ENCODE results near the gene LRRC14B.
A peak's percentile ranks its signal among the peaks of the same experiment; 100 is the strongest.
"Not testable (repeated sequence)": the region's sequence is repeated elsewhere in the genome, so short reads cannot be mapped to it uniquely, and the experiment has no call there.

Gene LRRC14B

DNA sequence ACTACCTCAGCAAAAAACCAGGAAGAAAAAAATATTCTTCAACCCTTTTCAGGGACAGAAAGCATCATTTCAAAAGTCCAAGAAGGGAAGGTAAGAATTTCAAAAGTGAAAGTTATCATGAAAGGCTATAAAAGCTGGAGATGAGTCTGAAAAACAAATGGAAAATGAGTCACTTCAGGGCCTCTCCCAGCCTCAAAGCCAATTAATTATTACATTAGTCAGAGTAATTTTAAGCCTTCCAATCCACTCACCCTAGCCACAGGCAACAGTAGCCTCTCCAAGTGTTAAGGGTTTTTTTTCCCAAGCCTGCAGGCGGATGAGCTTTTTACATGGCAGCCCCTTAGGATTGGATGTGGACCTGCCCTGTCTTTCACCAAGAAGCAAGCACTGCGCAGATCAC, 24.0 kb downstream of the LRRC14B start:
- not testable (repeated sequence) for DNase-seq

DNA sequence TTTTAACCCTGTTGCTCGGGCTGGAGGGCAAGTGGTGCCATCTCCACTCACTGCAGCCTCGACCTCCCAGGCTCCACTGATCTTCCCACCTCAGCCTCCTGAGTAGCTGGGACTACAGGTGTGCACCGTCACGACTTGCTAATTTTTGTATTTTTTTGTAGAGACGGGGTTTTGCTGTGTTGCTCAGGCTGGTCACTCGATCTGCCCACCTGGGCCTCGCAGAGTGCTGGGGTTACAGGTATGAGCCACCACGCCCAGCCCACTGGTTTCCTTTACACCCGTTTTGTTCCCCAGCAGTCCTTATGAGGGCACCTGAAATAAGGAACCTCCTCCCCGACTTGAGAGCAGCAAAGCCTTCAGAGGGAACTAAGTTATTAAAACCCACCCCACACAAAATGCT, 24.8 kb downstream of the LRRC14B start:
- not testable (repeated sequence) for DNase-seq

DNA sequence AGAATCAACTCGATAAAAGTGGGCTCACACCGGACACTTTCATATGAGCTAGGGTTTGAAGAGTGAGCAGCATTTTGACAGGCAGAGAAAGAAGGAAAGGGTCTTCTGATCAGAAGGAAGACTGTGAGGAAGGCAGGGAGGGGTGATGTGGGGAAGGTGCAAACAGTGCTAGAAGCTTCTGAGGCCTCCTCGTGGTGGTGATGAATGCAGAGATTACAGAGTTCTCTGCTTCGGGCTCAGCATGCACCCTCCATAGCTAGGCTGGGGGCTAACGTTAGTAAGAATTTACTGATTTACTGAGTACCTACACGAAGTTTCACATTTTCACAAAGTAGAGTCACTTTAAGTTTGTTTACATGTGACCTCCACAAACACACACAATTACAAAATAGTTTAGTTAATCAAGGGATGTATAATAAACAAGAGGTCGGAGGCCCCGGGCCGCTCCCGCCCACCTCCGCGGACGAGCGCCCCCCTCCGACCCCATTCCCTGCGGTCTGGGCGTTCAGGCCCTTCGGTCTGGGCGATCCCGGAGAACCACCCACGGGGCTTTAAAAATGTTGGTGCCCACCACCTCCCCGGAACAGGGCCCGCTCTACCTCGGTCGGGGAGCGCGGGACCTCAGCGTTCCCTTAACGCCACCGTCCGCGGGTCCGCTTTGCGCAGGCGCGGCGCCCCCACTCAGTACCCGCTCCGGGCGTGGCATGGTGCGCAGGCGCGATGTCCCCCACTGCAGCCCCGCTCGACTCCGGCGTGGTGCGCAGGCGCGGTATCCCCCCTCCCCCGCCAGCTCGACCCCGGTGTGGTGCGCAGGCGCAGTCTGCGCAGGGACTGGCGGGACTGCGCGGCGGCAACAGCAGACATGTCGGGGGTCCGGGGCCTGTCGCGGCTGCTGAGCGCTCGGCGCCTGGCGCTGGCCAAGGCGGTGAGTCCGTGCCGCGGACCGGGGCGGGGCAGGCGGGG, 26.5 kb downstream of the LRRC14B start, which contains the start of the genes CCDC127 and SDHA:
CCDC127 (minus strand) TSS at position 660 of the 963 bp plus-strand sequence. CDS start 1,304 bp downstream, outside the sequence.
SDHA (plus strand) TSS at position 827 of the 963 bp plus-strand sequence; CDS start at position 863, 36 bp downstream.
- DNase-seq, result peak; percentile 97

DNA sequence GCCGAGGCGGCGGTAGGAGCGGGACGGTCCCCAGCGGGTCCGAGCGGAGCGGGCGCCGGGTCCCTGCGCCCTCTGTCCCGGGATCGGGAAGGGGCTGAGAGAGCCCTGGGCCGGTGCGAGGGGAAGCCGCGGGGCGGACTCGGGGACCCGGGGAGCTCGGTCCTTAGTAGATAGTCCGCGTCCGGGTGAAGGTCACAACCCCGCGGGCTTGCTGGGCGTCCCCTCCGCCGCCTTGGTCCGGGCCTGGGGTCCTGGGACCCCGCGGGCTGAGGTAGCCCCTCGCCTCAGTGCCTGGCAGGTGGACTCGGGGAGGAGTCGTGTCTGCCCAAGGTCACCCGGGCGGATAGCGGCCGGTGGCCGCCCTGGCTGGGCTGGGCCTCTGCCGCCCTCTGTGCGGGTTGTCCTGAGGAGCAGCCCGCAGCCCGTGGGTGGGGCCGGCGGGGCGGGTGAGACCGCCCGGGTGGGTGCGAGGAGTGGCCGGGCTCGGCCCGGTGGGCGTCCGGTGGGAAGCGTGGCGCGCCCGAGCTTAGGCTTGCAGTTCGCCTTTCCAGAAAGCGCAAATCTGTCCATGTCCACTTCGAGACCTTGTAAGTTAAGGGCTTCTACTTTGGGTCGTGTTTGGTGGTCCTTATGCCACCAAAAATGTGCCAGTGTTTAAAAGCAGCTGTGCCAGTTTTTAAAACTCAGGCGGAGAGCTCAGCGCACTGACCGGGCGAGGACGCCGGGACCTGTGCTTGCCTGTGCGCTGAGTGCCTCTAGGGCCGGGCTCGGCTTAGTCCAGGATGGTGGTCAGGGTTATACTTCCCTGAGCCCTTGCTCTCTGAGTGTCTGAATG, 27.4 kb downstream of the LRRC14B start:
- DNase-seq, result peak; percentile 15 to 16

DNA sequence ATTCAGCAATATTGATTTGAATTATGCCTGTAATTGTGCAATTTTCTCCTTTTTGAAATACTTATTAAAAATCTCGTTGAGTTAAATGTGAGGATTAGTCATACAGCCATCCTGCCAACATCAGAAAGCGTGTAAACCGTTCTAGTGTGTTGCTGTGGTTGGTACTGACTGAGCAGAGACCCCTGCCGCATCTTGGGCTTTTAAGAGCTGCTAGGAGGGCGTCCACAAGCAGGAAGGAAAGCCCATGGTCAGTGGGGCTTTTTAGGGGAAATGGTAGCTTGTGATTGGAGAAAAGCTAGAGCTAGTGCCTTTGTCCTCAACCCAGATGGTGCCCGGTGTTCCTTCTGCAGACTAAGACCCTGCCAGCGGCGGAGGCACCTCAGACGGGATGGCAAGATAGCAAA, 28.2 kb downstream of the LRRC14B start:
- peak; percentile 20 to 39 for DNase-seq

DNA sequence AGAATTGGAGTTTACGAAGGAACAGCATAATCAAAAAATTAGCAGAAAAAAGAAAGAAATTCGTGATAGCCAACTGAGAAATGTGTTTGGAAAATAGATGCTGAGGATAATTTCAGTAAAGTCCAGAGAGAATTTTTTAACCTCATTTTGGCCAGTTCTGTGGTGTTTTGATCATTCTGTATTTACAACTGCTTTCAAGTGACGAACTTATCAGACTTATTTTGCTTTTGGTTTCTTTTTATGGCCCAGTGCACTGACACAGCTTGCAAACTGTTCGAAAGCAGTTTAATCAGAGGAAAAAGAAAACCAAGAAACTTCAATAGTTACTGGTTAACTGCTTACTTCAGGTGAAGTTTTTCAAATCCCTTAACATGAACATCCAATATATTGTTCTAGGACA, 28.7 kb downstream of the LRRC14B start:
- peak in 1 of 2 donors; percentile 58 for DNase-seq

DNA sequence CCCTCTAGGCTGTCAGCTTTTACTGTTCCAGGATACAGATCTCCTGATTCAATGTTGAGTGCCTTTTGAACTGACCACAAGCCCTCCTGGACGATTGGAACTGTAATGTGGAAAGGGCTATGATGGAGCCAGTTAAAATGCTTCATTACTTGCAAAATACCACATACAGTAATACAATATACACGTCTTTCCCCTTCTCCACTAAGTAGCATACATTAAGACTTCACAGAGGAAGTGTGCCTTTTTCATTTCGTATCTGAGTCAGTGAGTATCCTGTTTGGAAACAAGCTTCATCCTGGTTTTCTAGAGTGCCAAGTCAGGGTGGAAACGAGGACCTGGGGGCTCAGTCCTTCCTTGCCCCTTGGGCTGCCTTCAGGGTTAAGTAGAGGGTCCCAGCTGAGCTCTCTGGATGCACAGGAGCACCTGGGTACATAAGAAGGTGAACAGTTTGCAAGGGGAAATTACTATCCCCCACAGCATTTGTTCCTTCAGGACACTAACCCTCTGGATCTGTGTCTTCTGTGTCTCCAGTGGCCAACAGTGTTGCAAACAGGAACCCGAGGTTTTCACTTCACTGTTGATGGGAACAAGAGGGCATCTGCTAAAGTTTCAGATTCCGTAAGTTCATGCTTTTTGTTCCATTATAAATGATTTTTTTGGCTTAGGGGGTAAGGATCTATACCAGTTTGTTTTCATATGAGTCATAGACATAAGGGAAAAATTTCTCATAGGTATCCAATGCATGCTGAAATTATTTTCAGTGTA, 31.8 kb downstream of the LRRC14B start:
- DNase-seq, result not testable (repeated sequence)

DNA sequence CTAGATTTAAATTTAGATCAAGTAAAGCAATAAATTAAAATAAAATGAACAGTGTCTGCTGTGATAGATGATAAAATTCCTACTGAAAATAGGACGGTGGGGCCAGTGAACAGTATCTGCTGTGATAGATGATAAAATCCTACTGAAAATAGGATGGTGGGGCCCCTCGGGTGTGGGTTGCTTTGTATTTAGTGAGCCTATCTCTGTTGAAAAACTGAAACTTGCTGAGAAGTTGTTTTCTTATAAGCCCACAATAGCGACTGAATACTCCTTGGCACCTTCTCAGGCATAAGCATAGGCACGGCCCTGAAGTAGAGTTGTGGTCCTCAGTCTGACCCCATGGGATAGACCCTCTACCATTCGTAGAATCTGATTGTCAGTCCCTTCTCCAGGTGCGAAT, 32.5 kb downstream of the LRRC14B start:
- no peak for DNase-seq

DNA sequence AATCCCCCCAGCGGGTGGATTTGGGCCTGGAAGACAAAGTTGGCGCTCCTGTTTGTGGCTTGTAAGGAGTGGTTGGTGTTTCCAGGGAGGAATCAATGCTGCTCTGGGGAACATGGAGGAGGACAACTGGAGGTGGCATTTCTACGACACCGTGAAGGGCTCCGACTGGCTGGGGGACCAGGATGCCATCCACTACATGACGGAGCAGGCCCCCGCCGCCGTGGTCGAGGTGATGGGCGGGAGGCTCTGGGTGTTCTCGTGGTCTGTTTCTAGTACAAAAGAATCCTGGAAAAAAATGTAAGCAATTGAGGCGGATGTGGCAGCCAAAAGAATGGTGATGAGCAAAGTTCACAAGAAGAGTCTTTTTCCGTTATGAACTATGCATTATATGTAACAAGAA, 34.0 kb downstream of the LRRC14B start:
- no peak for DNase-seq

DNA sequence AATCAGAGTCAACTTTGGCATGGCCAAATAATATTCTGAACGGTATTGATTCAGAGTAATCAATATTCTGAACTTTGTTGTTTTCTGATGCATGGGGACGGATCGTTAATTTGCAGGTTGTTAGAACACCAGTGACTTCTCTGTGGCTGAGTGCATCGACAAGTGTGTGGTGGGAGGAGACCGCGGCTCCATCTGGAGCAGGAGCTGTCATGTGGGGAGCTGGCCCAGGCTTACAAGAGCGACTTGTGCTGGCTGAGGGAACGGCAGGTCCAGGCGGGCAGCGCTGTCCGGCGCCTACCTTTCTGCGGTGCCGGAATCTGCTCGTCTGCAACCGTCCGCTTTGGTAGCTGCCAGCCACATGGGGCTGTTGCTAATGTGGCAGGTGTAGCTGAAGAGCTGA, 36.1 kb downstream of the LRRC14B start:
- not testable (repeated sequence) for DNase-seq

DNA sequence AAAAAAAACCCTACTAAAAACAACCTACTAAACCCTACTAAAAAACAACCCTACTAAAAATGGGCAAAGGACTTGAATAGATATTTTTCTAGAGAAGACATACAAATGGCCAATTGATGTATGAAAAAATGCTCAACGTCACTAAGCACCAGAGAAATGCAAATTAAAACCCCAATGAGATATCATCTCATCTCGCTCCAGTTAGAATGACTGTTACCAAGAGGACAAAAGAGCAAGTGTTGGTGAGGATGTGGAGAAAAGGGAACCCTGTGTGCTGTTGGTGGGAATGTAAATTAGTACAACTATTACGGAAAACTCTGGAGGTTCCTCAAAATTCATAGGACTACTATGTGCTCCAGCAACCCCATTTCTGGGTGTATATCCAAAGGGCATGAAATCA, 37.6 kb downstream of the LRRC14B start:
- no peak for DNase-seq

DNA sequence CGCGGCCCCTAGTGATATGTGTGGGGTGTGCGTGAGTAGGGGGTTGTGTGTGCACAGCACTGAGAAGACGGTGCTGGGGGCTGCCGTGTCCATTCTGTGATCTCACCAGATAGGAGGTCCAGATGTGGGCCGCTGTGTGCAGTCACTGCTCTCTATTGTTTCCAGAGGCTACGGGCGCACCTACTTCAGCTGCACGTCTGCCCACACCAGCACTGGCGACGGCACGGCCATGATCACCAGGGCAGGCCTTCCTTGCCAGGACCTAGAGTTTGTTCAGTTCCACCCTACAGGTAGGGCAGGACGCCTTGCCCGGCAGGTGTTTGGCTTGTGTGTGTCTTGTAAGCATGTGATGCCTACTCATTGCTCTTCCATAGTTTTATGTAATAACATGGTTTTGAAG, 39.4 kb downstream of the LRRC14B start:
- no peak for DNase-seq

DNA sequence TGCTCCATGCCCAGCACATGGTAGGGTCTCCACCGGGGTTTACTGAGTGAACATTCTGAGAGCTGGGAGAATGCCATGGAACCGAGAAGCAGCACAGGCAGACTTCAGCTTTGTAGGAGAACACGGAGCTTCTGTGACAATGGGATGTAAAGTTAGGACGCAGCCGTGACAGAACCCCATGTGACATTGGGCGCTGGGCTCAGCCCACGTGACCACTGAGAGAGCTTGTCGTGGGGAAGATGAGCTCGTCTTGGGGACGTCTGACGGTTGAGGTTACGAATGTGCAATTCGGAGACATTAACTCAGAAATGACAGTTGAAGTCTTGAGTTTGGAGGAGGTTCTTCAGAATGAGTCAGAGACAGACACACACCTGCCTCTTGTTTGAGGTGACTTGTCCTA, 40.4 kb downstream of the LRRC14B start:
- DNase-seq, result no peak

DNA sequence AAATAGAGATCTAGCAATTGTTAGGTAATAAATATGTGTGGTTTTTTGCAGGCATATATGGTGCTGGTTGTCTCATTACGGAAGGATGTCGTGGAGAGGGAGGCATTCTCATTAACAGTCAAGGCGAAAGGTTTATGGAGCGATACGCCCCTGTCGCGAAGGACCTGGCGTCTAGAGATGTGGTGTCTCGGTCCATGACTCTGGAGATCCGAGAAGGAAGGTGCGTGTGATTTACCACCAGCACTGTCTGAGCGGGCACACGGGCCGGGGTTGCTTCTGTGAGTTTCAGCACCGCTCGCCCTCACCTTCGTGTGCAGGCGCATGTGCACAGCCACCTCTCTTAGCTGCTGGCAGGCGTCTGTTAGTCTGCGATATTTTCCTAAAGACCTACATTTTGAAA, 42.1 kb downstream of the LRRC14B start:
- DNase-seq, result not testable (repeated sequence)

DNA sequence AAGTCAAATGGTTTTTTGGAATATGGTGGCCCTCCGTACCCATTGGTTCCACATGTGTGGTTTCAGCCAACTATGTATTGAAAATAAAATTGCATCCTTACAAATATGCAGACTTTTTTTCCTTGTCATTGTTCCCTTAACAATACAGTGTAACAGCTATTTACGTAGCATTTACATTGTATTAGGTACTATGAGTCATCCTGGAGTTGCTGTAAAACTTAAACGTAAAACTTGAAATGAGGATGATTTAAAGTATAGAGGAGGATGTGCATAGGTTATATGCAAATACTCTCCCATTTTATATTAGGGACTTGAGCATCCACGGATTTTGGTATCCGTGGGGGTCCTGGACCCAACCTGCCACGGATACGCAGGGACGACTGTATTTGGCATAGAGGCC, 43.2 kb downstream of the LRRC14B start:
- DNase-seq, result no peak

DNA sequence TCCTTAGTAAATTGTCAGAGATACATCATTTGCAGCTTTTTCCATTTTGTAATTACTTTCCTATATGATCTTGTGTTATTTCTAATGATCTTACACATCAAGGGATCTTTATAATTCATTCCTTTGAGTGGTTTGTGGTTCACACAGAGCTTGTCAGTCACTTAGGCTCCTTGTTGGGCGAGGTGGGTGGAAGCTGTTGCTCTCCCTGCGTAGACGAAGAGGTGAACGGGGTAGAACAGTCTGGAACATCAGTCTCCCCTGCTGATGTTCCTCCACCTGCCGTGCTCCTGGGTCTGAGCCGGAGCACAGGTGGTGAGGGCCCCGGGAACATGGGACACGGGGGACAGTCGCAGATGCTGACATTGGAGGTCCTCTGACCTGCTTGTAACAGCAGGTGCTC, 44.2 kb downstream of the LRRC14B start:
- DNase-seq, result not testable (repeated sequence)

DNA sequence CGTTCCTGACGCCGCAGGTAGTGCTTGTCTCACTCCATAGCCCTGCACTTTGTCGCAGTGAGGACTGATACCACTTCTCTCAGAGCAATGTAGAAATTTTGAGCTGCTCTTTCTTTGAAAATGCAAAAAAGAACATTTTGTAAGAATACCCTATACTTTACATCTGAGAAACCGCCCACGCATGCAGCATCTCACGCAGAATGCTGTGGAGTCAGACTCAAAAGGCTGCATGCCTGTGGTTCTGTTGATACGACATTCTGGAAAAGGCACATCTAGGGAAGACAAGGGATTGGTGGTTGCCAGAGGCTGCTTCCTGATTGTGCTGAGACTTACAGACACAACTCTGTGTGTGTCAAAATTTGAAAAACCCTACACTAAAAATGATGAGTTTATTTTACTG, 46.6 kb downstream of the LRRC14B start:
- not testable (repeated sequence) for DNase-seq

DNA sequence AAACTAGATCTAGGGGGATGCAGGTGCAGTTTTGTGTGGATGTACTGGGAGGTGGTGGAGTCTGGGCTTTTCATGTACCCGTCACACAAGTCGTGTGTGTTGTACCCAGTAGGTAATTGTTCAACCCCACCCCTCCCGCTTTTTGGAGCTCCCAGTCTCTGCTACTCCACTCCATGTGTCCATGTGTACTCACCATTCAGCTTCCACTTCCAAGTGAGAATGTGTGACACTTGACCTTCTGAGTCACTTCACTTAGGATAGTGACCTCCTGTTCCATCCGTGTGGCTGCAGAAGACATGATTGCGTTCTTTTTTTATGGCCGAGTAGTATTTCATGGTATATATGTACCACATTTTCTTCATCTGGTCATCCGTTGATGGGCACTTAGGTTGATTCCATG, 49.3 kb downstream of the LRRC14B start:
- not testable (repeated sequence) for DNase-seq

DNA sequence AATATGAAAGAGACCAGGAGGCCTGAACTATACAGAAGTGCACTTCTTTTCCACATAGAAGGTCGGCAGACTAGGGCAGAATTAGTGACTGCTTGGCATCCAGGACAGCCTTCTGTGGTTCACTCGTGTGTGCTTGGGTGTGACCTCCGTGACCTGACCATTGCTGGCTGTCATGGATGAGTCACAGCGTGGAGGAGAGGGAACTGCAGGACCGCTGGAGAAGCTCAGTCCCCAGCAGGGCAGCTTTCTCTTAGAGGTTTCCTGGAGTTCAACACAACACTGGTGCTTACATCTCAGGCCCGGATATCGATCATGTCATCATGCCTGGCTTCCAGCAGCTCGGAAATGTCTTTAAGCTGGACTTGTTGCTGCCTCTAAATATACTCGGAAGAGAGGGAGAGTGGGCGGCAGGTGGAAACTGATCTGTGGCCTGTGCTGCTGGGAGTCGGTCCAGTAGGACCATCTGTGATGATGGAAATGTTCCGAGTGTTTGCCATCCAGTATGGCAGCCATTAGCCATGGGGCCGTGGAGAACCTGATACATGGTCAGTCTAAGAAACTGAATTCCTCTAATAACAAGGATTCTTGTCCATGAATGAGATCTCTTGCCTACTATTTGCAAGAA, 49.9 kb downstream of the LRRC14B start:
- not testable (repeated sequence) for DNase-seq

DNA sequence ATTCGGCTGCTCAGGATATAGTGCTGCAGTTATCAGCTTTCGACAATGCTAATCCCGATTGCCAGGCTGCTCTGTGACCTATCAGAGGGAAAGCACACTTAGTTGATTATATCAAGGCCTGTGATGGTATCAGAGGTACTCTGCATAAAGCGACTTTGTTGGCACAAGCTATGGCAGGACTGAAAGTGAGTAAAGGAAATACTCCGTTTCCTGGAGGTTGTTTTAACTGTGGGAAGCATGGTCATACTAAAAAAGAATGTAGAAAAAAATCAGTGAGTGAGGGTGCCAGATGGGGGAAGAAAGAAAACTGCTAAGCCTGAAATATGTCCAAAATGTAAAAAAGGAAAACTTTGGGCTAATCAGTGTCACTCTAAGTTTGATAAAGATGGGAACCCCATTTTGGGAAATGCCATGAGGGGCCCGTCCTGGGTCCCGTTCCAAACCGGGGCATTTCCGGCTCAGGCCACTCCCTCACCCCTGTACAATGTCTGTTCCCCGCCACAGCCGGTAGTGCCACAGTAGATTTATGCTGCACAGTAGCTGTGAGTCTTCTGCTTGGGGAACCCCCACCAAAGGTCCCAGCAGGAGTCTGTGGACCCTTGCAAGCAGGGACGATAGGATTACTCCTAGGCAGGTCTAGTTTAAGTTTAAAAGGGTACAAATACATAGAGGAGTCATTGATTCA, 52.5 kb downstream of the LRRC14B start:
- not testable (repeated sequence) for DNase-seq

DNA sequence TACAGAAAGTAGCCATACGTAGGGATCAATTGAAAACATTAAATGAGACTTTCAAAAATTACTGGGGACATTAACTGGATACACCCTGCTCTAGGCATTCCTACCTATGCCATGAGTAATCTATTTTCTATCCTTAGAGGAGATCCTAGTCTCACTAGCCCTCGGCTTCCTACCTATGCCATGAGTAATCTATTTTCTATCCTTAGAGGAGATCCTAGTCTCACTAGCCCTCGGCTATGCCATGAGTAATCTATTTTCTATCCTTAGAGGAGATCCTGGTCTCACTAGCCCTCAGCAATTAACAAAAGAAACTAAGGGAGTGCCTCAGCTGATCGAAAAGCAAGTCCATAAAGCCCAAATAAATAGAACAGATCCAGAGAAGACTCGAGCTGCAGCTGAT, 54.4 kb downstream of the LRRC14B start:
- not testable (repeated sequence) for DNase-seq

Measured in CD4-positive, alpha-beta T cell treated with Interleukin-4 for 1 hour (primary cell).